CD4-positive, alpha-beta T cell treated with Interleukin-2 at 100 ng/mL for 4 hours (primary cell): ENCODE measurements around the gene SLC9A6.
"Not testable (repeated sequence)": the region's sequence is repeated elsewhere in the genome, so short reads cannot be mapped to it uniquely, and the experiment has no call there.

ENCODE experiments used
- DNase-seq: peaks from one replicate; pipeline ENCODE4 v3.0.0-alpha.2; 2020; ENCODE audit warnings: low spot score

SLC9A6 gene

GRCh38 chrX:136030303-136031191, 45.3 kb downstream of the SLC9A6 start:
- no peak for DNase-seq

- DNase-seq = no peak
Measured at GRCh38 chrX:136031626-136032025, 46.4 kb downstream of the SLC9A6 start.

DNA sequence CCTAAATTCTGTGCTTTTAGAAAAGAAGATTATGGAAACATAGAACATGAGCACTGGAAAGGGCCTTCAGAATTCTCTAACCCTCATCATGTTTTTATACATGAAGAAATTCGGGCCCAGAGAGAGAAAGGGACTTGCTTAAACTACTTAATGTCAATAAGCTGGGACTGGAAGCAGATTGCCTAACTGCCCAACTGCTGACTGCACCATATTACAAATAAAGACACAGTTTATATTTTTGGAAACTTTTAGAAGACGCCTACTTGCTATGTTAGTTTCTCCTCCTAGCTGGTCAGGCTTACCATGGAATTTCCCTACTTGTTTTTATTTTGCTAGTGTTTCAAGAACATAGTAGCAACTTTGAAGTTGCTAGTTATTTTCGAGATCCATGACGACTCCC, 47.1 kb downstream of the SLC9A6 start:
- no peak for DNase-seq

- DNase-seq = no peak
Measured at GRCh38 chrX:136034668-136035067, 49.4 kb downstream of the SLC9A6 start.

DNA sequence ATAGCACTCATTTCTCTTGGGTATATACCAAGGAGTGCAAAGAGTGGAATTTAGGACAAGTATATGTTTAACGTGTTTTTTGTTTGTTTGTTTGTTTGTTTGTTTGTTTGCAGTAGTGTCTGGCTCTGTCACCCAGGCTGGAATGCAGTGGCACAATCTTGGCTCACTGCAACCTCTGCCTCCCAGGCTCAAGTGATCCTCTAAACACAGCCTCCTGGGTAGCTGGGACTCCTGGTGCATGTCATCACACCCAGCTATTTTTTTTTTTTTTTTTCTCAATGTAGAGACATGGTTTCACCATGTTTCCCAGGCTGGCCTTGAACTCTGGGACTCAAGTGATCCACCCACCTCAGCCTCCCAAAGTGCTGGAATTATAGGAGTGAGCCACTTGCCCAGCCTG, 50.4 kb downstream of the SLC9A6 start:
- DNase-seq = no peak

DNA sequence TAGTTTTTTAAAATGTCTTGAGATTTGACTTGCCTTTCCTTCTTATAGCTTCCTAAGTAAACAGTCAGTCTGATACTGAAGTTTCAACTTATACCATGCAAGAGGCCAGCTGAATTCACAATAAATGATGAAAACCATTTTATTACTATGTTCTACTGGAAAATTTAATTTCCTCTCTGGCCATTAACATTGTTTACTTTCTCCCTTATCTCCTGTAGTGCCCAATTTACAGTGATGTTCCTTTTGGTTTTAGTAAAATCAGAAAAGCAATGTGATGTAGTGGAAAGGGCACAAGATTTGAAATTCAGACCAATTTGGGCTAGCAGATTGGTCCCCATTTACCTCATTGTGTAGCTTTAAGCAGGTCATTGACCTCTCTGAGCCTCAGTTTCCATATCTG, 54.2 kb downstream of the SLC9A6 start:
- no peak for DNase-seq

DNA sequence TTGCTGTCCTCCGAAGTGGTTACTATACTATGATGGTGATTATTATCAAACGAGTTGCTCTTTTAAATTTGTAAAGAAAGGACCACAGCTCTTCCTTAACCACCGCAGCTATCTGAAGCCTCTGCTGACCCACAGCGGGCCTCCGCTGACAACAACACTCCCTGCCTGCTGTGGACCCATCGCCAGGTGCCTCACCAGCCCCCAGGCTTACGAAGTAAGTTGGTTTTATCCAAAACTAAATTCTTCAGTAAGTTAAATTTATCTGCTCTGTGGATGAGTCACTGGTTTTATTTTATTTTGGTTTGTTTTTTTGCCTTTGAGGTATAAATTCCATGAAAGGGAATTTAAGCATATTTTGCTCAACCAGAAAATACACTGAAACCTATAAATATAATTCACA, 54.7 kb downstream of the SLC9A6 start:
- no peak for DNase-seq

- no peak for DNase-seq
Measured at GRCh38 chrX:136041254-136041812, 56.1 kb downstream of the SLC9A6 start.

GRCh38 chrX:136045008-136045407, 59.8 kb downstream of the SLC9A6 start:
- DNase-seq = no peak

DNA sequence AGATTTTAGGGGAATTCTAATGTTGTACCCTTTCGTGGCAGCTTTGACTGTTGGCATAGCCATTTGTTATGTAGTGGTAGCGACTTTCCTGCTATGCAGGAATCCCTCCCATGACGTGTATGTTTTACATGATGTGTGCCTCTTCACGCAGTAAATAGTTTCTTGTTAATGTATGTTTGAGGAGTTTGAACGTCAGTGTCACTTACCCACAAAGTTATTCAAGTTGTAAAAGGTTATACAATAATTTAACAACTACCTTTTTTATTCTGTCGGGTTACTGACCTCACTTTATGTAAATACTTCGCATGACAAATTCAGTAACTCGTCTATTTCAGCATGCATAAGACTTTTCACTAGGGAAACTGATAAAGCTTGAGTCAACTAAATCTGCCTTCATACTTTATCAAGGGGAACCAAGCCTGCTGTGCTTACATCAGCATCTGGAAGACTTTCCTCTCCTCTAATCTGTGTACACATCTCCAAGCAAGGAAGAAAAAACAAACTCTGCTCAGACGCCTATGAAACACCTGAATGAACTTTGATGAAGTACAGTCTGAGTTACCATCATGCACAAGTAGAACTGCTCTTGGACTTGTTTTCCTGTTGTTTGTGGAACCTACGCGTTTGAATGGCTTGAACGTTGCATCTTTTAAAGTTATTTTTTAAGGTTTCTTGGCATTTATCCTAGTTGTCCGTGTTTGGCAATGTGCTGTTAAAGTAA, 61.2 kb downstream of the SLC9A6 start:
- DNase-seq = no peak

- DNase-seq = no peak
Measured at GRCh38 chrX:136047016-136047642, 61.9 kb downstream of the SLC9A6 start.

DNA sequence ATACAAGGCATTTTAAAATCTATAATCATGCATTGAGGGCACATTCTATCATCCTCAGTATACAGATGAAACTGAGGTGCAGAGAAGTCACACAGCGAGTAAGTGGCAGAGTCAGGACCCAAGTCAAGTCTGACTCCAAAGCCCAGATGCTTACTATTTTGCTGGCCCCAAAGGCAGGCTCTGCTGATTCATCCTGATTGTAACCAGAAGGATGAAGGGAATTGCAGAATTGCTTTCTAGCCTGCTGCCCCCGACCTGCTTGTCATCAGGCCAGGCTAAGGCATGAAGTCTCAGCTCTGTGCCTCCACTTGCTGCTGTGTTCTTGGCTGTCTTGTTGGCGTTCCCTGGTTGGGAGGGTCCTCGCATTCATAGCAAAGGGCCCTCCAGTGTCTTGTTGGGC, 62.7 kb downstream of the SLC9A6 start:
- no peak for DNase-seq

DNA sequence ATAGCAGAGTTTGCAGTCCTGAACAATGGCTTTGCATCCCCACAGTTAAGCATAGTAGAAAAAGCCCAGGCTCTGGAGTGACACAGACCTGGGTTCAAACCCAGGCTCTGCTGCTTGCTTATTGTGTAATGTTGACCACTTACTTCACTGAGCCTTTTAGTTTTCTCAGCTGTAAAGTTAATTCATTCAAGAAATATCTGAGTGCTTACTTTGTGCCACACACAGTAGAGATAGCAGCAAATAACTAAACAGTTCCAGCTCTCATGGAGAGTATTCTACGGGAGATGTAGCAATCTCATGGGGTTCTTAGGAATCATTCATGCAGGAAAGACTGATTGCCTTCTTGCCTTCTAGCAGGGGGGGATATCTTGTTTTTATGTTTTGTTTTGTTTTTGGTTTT, 63.2 kb downstream of the SLC9A6 start:
- DNase-seq = no peak

- DNase-seq = no peak
Measured at GRCh38 chrX:136049608-136050007, 64.4 kb downstream of the SLC9A6 start.

DNA sequence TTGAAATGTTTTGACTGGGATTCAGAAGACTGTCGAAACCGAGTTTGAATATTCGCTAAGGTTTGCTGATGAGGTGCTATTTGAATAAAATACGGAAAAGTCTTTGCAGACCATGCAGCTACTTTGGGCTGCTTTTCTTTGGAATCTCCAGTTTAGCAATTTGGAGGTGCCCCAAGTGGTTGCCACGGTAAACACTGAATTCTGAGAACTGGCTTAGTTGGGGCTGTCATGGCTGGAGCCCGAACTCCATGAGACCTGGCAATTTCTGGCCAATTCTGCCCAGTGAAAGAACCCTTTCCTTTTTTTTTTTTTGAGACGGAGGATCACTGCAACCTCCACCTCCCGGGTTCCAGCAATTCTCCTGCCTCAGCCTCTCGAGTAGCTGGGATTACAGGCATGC, 65.6 kb downstream of the SLC9A6 start:
- DNase-seq = not testable (repeated sequence)

DNA sequence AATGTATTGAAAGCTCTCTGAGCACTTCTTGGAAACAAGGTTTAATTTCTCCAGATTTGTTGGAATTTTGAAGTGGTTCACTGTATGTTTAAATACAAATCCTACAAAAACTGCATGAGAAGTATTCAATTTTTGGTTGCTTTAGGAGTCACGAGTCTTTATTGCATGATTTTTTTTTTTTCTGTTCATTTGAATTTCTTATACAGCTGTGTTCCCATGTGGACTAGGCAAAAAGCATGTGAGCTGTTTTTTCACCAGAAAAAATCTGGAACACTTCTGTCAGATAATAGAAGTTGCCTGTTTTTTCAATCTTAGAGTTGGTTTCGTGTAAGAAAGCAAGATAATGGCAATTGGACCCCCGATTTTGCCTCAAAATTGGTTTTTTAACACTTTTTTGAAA, 66.4 kb downstream of the SLC9A6 start:
- DNase-seq = no peak

GRCh38 chrX:136055651-136056221, 70.5 kb downstream of the SLC9A6 start:
- no peak for DNase-seq

- no peak for DNase-seq
Measured at GRCh38 chrX:136057567-136057966, 72.3 kb downstream of the SLC9A6 start.

DNA sequence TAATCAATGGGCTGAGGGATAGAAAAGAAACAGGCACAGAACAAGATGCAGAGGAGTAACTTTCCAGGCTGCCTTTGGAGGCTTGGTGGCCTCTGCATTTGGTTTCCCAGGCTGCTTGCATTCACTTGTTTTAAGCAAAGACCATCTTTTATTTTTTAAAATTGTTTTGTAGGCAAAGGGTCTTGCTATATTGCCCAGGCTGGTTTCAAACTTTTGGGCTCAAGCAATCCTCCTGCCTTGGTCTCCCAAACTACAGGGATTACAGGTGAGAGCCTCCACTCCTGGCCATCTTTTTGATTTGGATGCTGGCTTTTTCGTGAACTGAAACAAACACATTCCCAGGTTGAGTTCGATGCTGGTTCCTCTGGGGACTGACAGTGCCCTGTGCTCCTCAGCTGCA, 74.1 kb downstream of the SLC9A6 start:
- no peak for DNase-seq

- no peak for DNase-seq
Measured at GRCh38 chrX:136061286-136061685, 76.1 kb downstream of the SLC9A6 start.

DNA sequence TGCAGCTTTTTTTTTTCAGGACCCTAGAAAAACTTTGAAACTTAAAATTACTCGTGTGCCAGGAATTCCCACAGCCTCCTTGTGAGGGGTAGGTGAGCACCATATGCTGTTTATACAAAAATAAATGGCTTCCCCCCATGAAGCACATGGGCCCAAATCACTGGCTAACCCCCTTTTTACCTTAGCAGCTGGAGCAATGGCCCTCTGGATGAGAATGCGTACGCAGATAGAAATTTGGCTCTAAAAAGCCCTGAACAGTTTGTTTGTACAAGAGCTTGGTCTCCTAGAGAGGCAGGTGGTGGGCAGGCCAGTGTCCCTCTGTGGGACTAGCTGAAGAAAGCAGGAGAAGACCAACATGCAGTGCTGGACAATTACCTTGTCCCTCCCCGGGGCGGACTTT, 76.5 kb downstream of the SLC9A6 start:
- no peak for DNase-seq

DNA sequence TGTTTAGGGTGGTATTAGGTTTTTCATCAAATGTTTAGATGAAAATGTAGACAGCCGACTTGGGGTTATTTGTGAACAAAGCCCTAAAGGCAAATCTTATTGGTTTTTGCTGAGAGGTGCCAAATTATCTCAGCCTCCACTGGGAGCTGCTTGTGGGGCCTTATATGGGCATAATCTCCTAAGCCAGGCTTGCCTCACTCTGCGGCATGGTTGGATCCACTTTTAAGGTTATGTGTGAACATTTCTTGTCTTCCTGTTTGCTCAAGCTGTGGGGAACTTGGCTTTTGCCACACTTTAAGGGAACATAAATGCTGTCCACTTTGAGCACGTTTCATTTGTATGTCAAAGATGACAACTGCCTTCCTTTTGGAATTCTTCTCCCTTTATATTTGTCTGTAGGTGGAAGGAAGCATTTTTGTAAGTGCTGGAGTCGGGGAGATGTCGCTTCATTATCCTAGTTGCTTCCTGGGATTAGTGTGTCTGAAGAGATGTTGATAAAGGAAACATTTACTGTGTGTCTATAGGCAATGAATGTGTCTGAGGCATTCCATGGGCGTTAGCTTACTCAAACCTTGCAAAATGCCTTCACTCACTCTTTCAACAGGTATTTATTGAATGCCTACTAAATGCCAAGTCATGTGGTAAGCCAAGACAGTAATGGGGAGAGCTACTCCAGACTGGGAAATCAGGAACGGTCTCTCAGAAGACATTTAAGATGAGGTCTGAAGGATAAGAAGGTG, 78.3 kb downstream of the SLC9A6 start:
- DNase-seq = no peak
